SK-N-SH treated with all-trans-retinoic acid at 6 μM for 48 hours (cell line): Measurements from ENCODE around the gene RAB4B.
"Not testable (repeated sequence)": the region's sequence is repeated elsewhere in the genome, so short reads cannot be mapped to it uniquely, and the experiment has no call there.

Experiments
- RARB ChIP-seq: fragments of 250-450 bp; sonication (Bioruptor Pico); IDR thresholded peaks from 2 replicates; pipeline ENCODE4 v1.8.0; 2021; ENCODE audit warnings: mild to moderate bottlenecking, moderate library complexity
- TCF4 ChIP-seq: fragments of 250-450 bp; sonication (Bioruptor Pico); IDR thresholded peaks from 2 replicates; pipeline ENCODE4 v1.8.0; 2021; ENCODE audit warnings: mild to moderate bottlenecking, moderate library complexity, borderline replicate concordance
- ZFP30 ChIP-seq: fragments of 450-650 bp; formaldehyde crosslinking; IDR thresholded peaks from 2 replicates; pipeline ENCODE4 v1.5.0; 2022; ENCODE audit warnings: mild to moderate bottlenecking, moderate library complexity
- ZNF565 ChIP-seq: fragments of 450-650 bp; formaldehyde crosslinking; conservative IDR thresholded peaks from 2 replicates; pipeline ENCODE4 v1.5.0; 2020; ENCODE audit warnings: low read depth, mild to moderate bottlenecking, moderate library complexity

- not testable (repeated sequence) for TF ChIP-seq RARB, TCF4, ZFP30, ZNF565 (CRISPR knock-in tag)
Measured at GRCh38 chr19:40825460-40826095, 47.5 kb downstream of the RAB4B start.
